HepG2 (cell line): ENCODE results near the gene OR6C4. TPM values are rescaled to one million over a fixed set of nuclear protein-coding genes. Genes with fewer than 3 reads are reported as not detected.

ENCODE experiments used
- ATAC-seq: fragments of 200-7000 bp; cut with Tn5 transposase; 3 replicates; pipeline ENCODE4 v1.9.1; 2020; ENCODE audit warnings: mild to moderate bottlenecking, moderate library complexity
- BruUV-seq: library from RNA; stranded (reverse); fragments of 400-500 nt; replicated peaks from 2 replicates; lab custom pipeline; 2021; lab: Mats Ljungman, UMichigan
- CTCF ChIA-PET: fragments of 300-600 bp; formaldehyde crosslinking; extraction: SDS; loops from one replicate; lab custom pipeline; 2021; ENCODE audit warnings: low total read pairs, inconsistent platforms, low intra/inter-chr PET ratio; lab: Yijun Ruan, JAX
- POLR2A ChIA-PET: fragments of 350-600 bp; sonication (Branson Sonifier 250); formaldehyde crosslinking; loops from one replicate; lab custom pipeline; 2020; ENCODE audit warnings: antibody characterized with exemption, inconsistent platforms; lab: Yijun Ruan, JAX
- DNase-seq: peaks from one replicate; pipeline ENCODE4 v3.0.0-alpha.2; 2015; ENCODE audit warnings: low spot score
- FAIRE-seq: peaks from 3 replicates; lab custom pipeline; 2011; peaks lifted over from hg19 to GRCh38; lab: Jason Lieb, UNC
- H2AFZ ChIP-seq: one replicate; pipeline ENCODE4 v1.6.1; 2011; ENCODE audit warnings: low read length, inconsistent platforms
- H3K27ac ChIP-seq: fragments of 300-600 bp; 3 replicates; pipeline ENCODE4 v1.8.0; 2011; ENCODE audit warnings: mixed run types, mild to moderate bottlenecking, mixed read lengths, low read length, inconsistent platforms; ENCODE audit not compliant: insufficient read depth; ENCODE audit errors: extremely low read length
- H3K27me3 ChIP-seq, 2 experiments: fragments of 200-600 bp in 1 of 2; 2 replicates in 1 of 2; 3 replicates in 1 of 2; pipeline versions ENCODE4 v1.6.0 to v1.8.0; 2011; ENCODE audit warnings: low read length in 2 of 2, mild to moderate bottlenecking in 2 of 2, moderate library complexity in 2 of 2, inconsistent platforms in 1 of 2; ENCODE audit not compliant: insufficient read depth in 2 of 2, control insufficient read depth in 1 of 2
- H3K36me3 ChIP-seq, 2 experiments: fragments of 200-600 bp in 1 of 2; replicated peaks in 1 of 2; 2 replicates in 1 of 2; 3 replicates in 1 of 2; pipeline versions ENCODE4 v1.5.1 to v1.8.0; 2011; ENCODE audit warnings: low read length in 2 of 2, inconsistent platforms in 1 of 2; ENCODE audit not compliant: insufficient read depth in 2 of 2, control insufficient read depth in 1 of 2
- H3K4me1 ChIP-seq: 2 replicates; pipeline ENCODE4 v1.5.1; 2012; ENCODE audit warnings: low read length, inconsistent platforms; ENCODE audit not compliant: insufficient read depth
- H3K4me2 ChIP-seq: 2 replicates; pipeline ENCODE4 v1.6.0; 2011; ENCODE audit warnings: low read depth, low read length, inconsistent platforms
- H3K4me3 ChIP-seq, 3 experiments: fragments of 200-600 bp in 1 of 3; sonication (generic), shearing (Covaris generic) in 1 of 3; replicated peaks in 1 of 3; 2 replicates each; pipeline ENCODE4 v1.5.1; 2011 to 2016; ENCODE audit warnings: low read length in 3 of 3, inconsistent platforms in 2 of 3, low read depth in 2 of 3, mild to moderate bottlenecking in 2 of 3, control low read depth in 1 of 3, mixed read lengths in 1 of 3; ENCODE audit not compliant: insufficient read depth in 1 of 3
- H3K79me2 ChIP-seq: one replicate; pipeline ENCODE4 v1.6.1; 2011; ENCODE audit warnings: low read length, inconsistent platforms; ENCODE audit not compliant: insufficient read depth
- H3K9ac ChIP-seq: 2 replicates; pipeline ENCODE4 v1.6.0; 2011; ENCODE audit warnings: mild to moderate bottlenecking, low read depth, low read length, inconsistent platforms; ENCODE audit not compliant: insufficient read depth
- H3K9me3 ChIP-seq: 2 replicates; pipeline ENCODE4 v1.5.1; 2012; ENCODE audit warnings: mild to moderate bottlenecking, low read length
- H4K20me1 ChIP-seq: 2 replicates; pipeline ENCODE4 v1.6.0; 2011; ENCODE audit warnings: inconsistent platforms, mild to moderate bottlenecking, low read length, moderate library complexity; ENCODE audit not compliant: insufficient read depth
- ARNT2 ChIP-seq: sonication (generic); formaldehyde crosslinking; IDR thresholded peaks from 2 replicates; pipeline ENCODE4 v1.8.0; 2022; ENCODE audit warnings: mild to moderate bottlenecking, low read depth, missing genetic modification reagents, moderate library complexity
- ELF4 ChIP-seq: sonication (generic); formaldehyde crosslinking; IDR thresholded peaks from 2 replicates; pipeline ENCODE4 v1.5.0; 2020; ENCODE audit warnings: missing genetic modification reagents, mild to moderate bottlenecking, moderate library complexity, borderline replicate concordance
- FOSL2 ChIP-seq: sonication (generic); formaldehyde crosslinking; IDR thresholded peaks from 2 replicates; pipeline ENCODE4 v1.4.0; 2020; ENCODE audit warnings: missing genetic modification reagents
- HNF4G ChIP-seq, 2 experiments: sonication (generic) in 1 of 2; formaldehyde crosslinking in 1 of 2; IDR thresholded peaks; 2 replicates each; pipeline versions ENCODE4 v1.4.0 to v1.6.1; 2011 to 2020; ENCODE audit warnings: borderline replicate concordance in 2 of 2, low read depth in 2 of 2, mild to moderate bottlenecking in 2 of 2, low read length in 1 of 2, missing genetic modification reagents in 1 of 2, moderate library complexity in 1 of 2
- KLF11 ChIP-seq: IDR thresholded peaks from 2 replicates; pipeline ENCODE4 v1.6.1; 2016; ENCODE audit warnings: missing compliant biosample characterization
- TARDBP ChIP-seq: sonication (generic); formaldehyde crosslinking; IDR thresholded peaks from 2 replicates; pipeline ENCODE4 v1.8.0; 2022; ENCODE audit warnings: mild to moderate bottlenecking, missing genetic modification reagents
- ZC3H13 ChIP-seq: sonication (generic); formaldehyde crosslinking; IDR thresholded peaks from 2 replicates; pipeline ENCODE4 v1.8.1; 2023; ENCODE audit warnings: mild to moderate bottlenecking, missing genetic modification reagents, moderate library complexity
- ZFAT ChIP-seq: sonication (generic); formaldehyde crosslinking; conservative IDR thresholded peaks from 2 replicates; pipeline ENCODE4 v1.8.1; 2023; ENCODE audit warnings: missing genetic modification reagents, inconsistent platforms
- ZNF138 ChIP-seq: sonication (generic); formaldehyde crosslinking; IDR thresholded peaks from 2 replicates; pipeline ENCODE4 v1.5.0; 2020; ENCODE audit warnings: mild to moderate bottlenecking, low read depth, missing genetic modification reagents
- ZNF3 ChIP-seq: IDR thresholded peaks from 2 replicates; pipeline ENCODE4 v1.7.0; 2017; ENCODE audit warnings: inconsistent platforms
- ZNF747 ChIP-seq: sonication (generic); formaldehyde crosslinking; IDR thresholded peaks from 2 replicates; pipeline ENCODE4 v1.8.1; 2023; ENCODE audit warnings: missing genetic modification reagents, mild to moderate bottlenecking, borderline replicate concordance
- WGBS: methylation state at CpG from one replicate; pipeline ENCODE4 v1.1.6; 2017; ENCODE audit warnings: low lambda C conversion rate; 5-methylcytosine and 5-hydroxymethylcytosine counted together
- in situ Hi-C: cut with HindIII; loops from 2 replicates; pipeline ENCODE4 v1.10.0; 2017; ENCODE audit warnings: low pct_unique_long_range_greater_than_20kb; ENCODE audit not compliant: extremely low pct_ligation_motif_present
- intact Hi-C: fragments of 100-400 bp; cut with micrococcal nuclease; formaldehyde crosslinking; loops from one replicate; pipeline ENCODE4 v1.10.0; 2022; ENCODE audit not compliant: unreplicated experiment
- polyA plus RNA-seq, 8 experiments: library from polyadenylated mRNA; depleted of rRNA in 3 of 8; stranded (reverse) in 7 of 8; unstranded in 1 of 8; fragments of >200 nt; fragmentation: Illumina TruSeq in 4 of 8; extraction: Trizol in 4 of 8; gene quantifications; 2 replicates each; pipeline versions ENCODE4 v1.2.1 to v1.2.3, GENCODE V29; 2011 to 2016; ENCODE audit warnings: low read depth in 4 of 8, missing spikeins in 1 of 8, mixed read lengths in 1 of 8; ENCODE audit not compliant: insufficient read depth in 1 of 8
- total RNA-seq, 5 experiments: library from RNA; depleted of rRNA; stranded (reverse); fragments of >200 nt; fragmentation: Illumina TruSeq; extraction: Trizol; gene quantifications; 2 replicates each; pipeline ENCODE4 v1.2.3, GENCODE V29; 2016; ENCODE audit warnings: low read depth in 1 of 5
- TF ChIP-seq, protein P1 (sequence below): fragments of 450-650 bp; IDR thresholded peaks from 2 replicates; pipeline ENCODE4 v1.6.1; 2016
- TF ChIP-seq, protein P2 (sequence below): sonication (generic); formaldehyde crosslinking; IDR thresholded peaks from 2 replicates; pipeline ENCODE4 v1.9.0; 2021; ENCODE audit warnings: missing genetic modification reagents, mild to moderate bottlenecking, borderline replicate concordance
- TF ChIP-seq, protein P3 (sequence below): sonication (generic); formaldehyde crosslinking; conservative IDR thresholded peaks from 2 replicates; pipeline ENCODE4 v1.8.1; 2023; ENCODE audit warnings: missing genetic modification reagents
- TF ChIP-seq, protein P4 (sequence below): IDR thresholded peaks from 2 replicates; pipeline ENCODE4 v1.6.1; 2016; ENCODE audit warnings: missing compliant biosample characterization, missing genetic modification reagents, borderline replicate concordance
- TF ChIP-seq, protein P5 (sequence below): sonication (generic); formaldehyde crosslinking; IDR thresholded peaks from 2 replicates; pipeline ENCODE4 v1.4.0; 2020; ENCODE audit warnings: missing genetic modification reagents

The OR6C4 gene
- total and polyA plus RNA-seq, 2 of the 13 experiments (the other 11 are each of a cell fraction or from before 2014, with no cell fraction given) = not detected

DNA sequence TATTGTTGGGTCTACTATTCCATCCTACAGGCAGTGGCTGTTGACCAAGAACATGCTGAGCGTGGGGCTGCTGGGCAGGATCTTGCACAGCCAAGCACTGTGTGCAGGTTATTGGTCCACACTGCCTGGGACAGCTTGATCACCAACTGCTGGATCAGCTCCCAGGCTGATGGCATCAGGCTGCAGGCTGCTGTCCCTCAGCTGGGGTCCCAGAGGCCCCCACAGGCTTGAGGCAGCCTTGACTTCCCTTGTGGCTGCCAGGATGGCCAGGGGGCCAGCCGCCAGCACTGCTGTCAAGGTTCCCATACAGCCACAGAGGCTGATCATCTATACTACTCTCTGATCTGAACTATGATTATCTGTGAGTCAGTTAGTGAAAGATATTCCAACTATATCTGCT lies 32.7 kb downstream of the OR6C4 start:
- Histone ChIP-seq H3K4me3 (no peak overlapping the region), H3K4me1 (no peaks in the 10 kb centered on the region), H3K27me3 (no peaks in the 10 kb centered on the region), H4K20me1 (no peaks in the 10 kb centered on the region), H3K9me3 (no peaks in the 10 kb centered on the region), H3K4me2 (no peak overlapping the region), H3K27ac (no peak overlapping the region), H2AFZ (no peak overlapping the region), H3K9ac (no peak overlapping the region), H3K79me2 (no peaks in the 10 kb centered on the region), H3K36me3 (no peaks in the 10 kb centered on the region)
- ChIA-PET CTCF (no interaction called here), POLR2A (no interaction called here)
- BruUV-seq = no TSS peak
- in situ Hi-C loops (no loop called here), intact Hi-C loops (no loop called here)
- no peak for ATAC-seq
- no peak for FAIRE-seq
- 0% methylated on average over 1 of the region's 2 CpGs for WGBS
- no peak for DNase-seq
- TF ChIP-seq ZC3H13 (no peak), ZNF747 (CRISPR knock-in tag) (no peak), ELF4 (no peak), ZFAT (CRISPR knock-in tag) (no peak), KLF11 (no peak), HNF4G (IDR thresholded peaks at IDR 0.05; ENCODE audit: borderline replicate concordance, low read depth, low read length) (no peak), HNF4G (CRISPR knock-in tag; IDR thresholded peaks at IDR 0.05; ENCODE audit: borderline replicate concordance, low read depth) (no peak), TARDBP (CRISPR knock-in tag) (no peak), ARNT2 (no peak), FOSL2 (CRISPR knock-in tag) (no peak), ZNF3 (CRISPR knock-in tag) (no peak), ZNF138 (no peak)
- TF ChIP-seq, protein P1, sequence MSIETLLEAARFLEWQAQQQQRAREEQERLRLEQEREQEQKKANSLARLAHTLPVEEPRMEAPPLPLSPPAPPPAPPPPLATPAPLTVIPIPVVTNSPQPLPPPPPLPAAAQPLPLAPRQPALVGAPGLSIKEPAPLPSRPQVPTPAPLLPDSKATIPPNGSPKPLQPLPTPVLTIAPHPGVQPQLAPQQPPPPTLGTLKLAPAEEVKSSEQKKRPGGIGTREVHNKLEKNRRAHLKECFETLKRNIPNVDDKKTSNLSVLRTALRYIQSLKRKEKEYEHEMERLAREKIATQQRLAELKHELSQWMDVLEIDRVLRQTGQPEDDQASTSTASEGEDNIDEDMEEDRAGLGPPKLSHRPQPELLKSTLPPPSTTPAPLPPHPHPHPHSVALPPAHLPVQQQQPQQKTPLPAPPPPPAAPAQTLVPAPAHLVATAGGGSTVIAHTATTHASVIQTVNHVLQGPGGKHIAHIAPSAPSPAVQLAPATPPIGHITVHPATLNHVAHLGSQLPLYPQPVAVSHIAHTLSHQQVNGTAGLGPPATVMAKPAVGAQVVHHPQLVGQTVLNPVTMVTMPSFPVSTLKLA = no peak
- TF ChIP-seq, protein P2, sequence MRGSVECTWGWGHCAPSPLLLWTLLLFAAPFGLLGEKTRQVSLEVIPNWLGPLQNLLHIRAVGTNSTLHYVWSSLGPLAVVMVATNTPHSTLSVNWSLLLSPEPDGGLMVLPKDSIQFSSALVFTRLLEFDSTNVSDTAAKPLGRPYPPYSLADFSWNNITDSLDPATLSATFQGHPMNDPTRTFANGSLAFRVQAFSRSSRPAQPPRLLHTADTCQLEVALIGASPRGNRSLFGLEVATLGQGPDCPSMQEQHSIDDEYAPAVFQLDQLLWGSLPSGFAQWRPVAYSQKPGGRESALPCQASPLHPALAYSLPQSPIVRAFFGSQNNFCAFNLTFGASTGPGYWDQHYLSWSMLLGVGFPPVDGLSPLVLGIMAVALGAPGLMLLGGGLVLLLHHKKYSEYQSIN (CRISPR knock-in tag) = no peak
- TF ChIP-seq, protein P3, sequence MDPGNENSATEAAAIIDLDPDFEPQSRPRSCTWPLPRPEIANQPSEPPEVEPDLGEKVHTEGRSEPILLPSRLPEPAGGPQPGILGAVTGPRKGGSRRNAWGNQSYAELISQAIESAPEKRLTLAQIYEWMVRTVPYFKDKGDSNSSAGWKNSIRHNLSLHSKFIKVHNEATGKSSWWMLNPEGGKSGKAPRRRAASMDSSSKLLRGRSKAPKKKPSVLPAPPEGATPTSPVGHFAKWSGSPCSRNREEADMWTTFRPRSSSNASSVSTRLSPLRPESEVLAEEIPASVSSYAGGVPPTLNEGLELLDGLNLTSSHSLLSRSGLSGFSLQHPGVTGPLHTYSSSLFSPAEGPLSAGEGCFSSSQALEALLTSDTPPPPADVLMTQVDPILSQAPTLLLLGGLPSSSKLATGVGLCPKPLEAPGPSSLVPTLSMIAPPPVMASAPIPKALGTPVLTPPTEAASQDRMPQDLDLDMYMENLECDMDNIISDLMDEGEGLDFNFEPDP = no peak
- TF ChIP-seq, protein P4, sequence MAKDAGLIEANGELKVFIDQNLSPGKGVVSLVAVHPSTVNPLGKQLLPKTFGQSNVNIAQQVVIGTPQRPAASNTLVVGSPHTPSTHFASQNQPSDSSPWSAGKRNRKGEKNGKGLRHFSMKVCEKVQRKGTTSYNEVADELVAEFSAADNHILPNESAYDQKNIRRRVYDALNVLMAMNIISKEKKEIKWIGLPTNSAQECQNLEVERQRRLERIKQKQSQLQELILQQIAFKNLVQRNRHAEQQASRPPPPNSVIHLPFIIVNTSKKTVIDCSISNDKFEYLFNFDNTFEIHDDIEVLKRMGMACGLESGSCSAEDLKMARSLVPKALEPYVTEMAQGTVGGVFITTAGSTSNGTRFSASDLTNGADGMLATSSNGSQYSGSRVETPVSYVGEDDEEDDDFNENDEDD (CRISPR knock-in tag) = no peak
- TF ChIP-seq, protein P5, sequence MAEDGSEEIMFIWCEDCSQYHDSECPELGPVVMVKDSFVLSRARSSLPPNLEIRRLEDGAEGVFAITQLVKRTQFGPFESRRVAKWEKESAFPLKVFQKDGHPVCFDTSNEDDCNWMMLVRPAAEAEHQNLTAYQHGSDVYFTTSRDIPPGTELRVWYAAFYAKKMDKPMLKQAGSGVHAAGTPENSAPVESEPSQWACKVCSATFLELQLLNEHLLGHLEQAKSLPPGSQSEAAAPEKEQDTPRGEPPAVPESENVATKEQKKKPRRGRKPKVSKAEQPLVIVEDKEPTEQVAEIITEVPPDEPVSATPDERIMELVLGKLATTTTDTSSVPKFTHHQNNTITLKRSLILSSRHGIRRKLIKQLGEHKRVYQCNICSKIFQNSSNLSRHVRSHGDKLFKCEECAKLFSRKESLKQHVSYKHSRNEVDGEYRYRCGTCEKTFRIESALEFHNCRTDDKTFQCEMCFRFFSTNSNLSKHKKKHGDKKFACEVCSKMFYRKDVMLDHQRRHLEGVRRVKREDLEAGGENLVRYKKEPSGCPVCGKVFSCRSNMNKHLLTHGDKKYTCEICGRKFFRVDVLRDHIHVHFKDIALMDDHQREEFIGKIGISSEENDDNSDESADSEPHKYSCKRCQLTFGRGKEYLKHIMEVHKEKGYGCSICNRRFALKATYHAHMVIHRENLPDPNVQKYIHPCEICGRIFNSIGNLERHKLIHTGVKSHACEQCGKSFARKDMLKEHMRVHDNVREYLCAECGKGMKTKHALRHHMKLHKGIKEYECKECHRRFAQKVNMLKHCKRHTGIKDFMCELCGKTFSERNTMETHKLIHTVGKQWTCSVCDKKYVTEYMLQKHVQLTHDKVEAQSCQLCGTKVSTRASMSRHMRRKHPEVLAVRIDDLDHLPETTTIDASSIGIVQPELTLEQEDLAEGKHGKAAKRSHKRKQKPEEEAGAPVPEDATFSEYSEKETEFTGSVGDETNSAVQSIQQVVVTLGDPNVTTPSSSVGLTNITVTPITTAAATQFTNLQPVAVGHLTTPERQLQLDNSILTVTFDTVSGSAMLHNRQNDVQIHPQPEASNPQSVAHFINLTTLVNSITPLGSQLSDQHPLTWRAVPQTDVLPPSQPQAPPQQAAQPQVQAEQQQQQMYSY (CRISPR knock-in tag) = no peak
